ENCODE results near the gene SYNJ2. TPM values are rescaled to one million over a fixed set of nuclear protein-coding genes. Genes with fewer than 3 reads are reported as not detected.
"Not testable (repeated sequence)": the region's sequence is repeated elsewhere in the genome, so short reads cannot be mapped to it uniquely, and the experiment has no call there.

The SYNJ2 gene
- total RNA-seq, 1 experiment from 2014 or later, result 45.0 TPM

- no peak overlapping the region for H3K4me3 ChIP-seq (ENCODE audit: low read depth, low read length)
- H3K36me3 Mint-ChIP-seq (ENCODE audit: insufficient read depth, unreplicated experiment), result no peaks in the 10 kb centered on the region
- ChIA-PET POLR2A (no interaction called here), CTCF (no interaction called here)
- no peaks in the 10 kb centered on the region for H3K4me1 ChIP-seq
- no peak for TF ChIP-seq CTCF (IDR thresholded peaks at IDR 0.05; ENCODE audit: insufficient read depth in 1 of 2, low read depth in 1 of 2, low read length in 1 of 2, severe bottlenecking in 1 of 2, unreplicated experiment in 1 of 2)
- DNase-seq, result no peak
- H3K9me3 Mint-ChIP-seq (ENCODE audit: unreplicated experiment), result no peaks in the 10 kb centered on the region
- H3K9me3 ChIP-seq, result no peaks in the 10 kb centered on the region
- H3K27me3 Mint-ChIP-seq (ENCODE audit: insufficient read depth, unreplicated experiment), result no peaks in the 10 kb centered on the region
- H3K36me3 ChIP-seq (ENCODE audit: control insufficient read depth, insufficient read depth, low read length), result no peaks in the 10 kb centered on the region
- H3K4me3 Mint-ChIP-seq (ENCODE audit: unreplicated experiment), result no peak overlapping the region
- H3K27me3 ChIP-seq (replicated peaks; ENCODE audit: control insufficient read depth, insufficient read depth, low read length), result no peaks in the 10 kb centered on the region
- H3K4me1 Mint-ChIP-seq (ENCODE audit: low read depth, unreplicated experiment), result no peaks in the 10 kb centered on the region
- H3K27ac Mint-ChIP-seq (ENCODE audit: unreplicated experiment), result no peak overlapping the region
- no TSS peak for BruUV-seq (replicated peaks)
- intact Hi-C loops (cut with micrococcal nuclease; ENCODE audit: unreplicated experiment), result no loop called here
These were observed 15.1 kb upstream of the SYNJ2 start for GRCh38 chr6:157966589-157966977.

GRCh38 chr6:157967020-157967419, 14.6 kb upstream of the SYNJ2 start:
- intact Hi-C loops (cut with micrococcal nuclease; ENCODE audit: unreplicated experiment), result no loop called here
- Mint-ChIP-seq H3K4me1 (ENCODE audit: low read depth, unreplicated experiment) (no peaks in the 10 kb centered on the region), H3K27ac (ENCODE audit: unreplicated experiment) (no peak overlapping the region), H3K4me3 (ENCODE audit: unreplicated experiment) (no peak overlapping the region), H3K9me3 (ENCODE audit: unreplicated experiment) (no peaks in the 10 kb centered on the region), H3K36me3 (ENCODE audit: insufficient read depth, unreplicated experiment) (no peaks in the 10 kb centered on the region), H3K27me3 (ENCODE audit: insufficient read depth, unreplicated experiment) (no peaks in the 10 kb centered on the region)
- DNase-seq, result no peak
- no peaks in the 10 kb centered on the region for H3K9me3 ChIP-seq
- H3K4me3 ChIP-seq (ENCODE audit: low read depth, low read length), result no peak overlapping the region
- BruUV-seq (replicated peaks), result no TSS peak
- H3K27me3 ChIP-seq (replicated peaks; ENCODE audit: control insufficient read depth, insufficient read depth, low read length), result no peaks in the 10 kb centered on the region
- no peak for TF ChIP-seq CTCF (IDR thresholded peaks at IDR 0.05; ENCODE audit: insufficient read depth in 1 of 2, low read depth in 1 of 2, low read length in 1 of 2, severe bottlenecking in 1 of 2, unreplicated experiment in 1 of 2)
- ChIA-PET POLR2A (no interaction called here), CTCF (no interaction called here)
- H3K36me3 ChIP-seq (ENCODE audit: control insufficient read depth, insufficient read depth, low read length), result no peaks in the 10 kb centered on the region
- H3K4me1 ChIP-seq, result no peaks in the 10 kb centered on the region

GRCh38 chr6:157967486-157967885, 14.2 kb upstream of the SYNJ2 start:
- Histone ChIP-seq H3K27me3 (replicated peaks; ENCODE audit: control insufficient read depth, insufficient read depth, low read length) (no peaks in the 10 kb centered on the region), H3K4me1 (no peaks in the 10 kb centered on the region), H3K9me3 (no peaks in the 10 kb centered on the region), H3K4me3 (ENCODE audit: low read depth, low read length) (no peak overlapping the region), H3K36me3 (ENCODE audit: control insufficient read depth, insufficient read depth, low read length) (no peaks in the 10 kb centered on the region)
- TF ChIP-seq CTCF (IDR thresholded peaks at IDR 0.05; ENCODE audit: insufficient read depth in 1 of 2, low read depth in 1 of 2, low read length in 1 of 2, severe bottlenecking in 1 of 2, unreplicated experiment in 1 of 2), result no peak
- H3K4me3 Mint-ChIP-seq (ENCODE audit: unreplicated experiment), result no peak overlapping the region
- H3K9me3 Mint-ChIP-seq (ENCODE audit: unreplicated experiment), result no peaks in the 10 kb centered on the region
- no TSS peak for BruUV-seq (replicated peaks)
- no peaks in the 10 kb centered on the region for H3K36me3 Mint-ChIP-seq (ENCODE audit: insufficient read depth, unreplicated experiment)
- no peaks in the 10 kb centered on the region for H3K27me3 Mint-ChIP-seq (ENCODE audit: insufficient read depth, unreplicated experiment)
- H3K27ac Mint-ChIP-seq (ENCODE audit: unreplicated experiment), result no peak overlapping the region
- ChIA-PET CTCF (no interaction called here), POLR2A (no interaction called here)
- intact Hi-C loops (cut with micrococcal nuclease; ENCODE audit: unreplicated experiment), result no loop called here
- DNase-seq, result no peak
- H3K4me1 Mint-ChIP-seq (ENCODE audit: low read depth, unreplicated experiment), result no peaks in the 10 kb centered on the region

- not testable (repeated sequence) for H3K27ac Mint-ChIP-seq (ENCODE audit: unreplicated experiment); BruUV-seq (replicated peaks)
These were observed 9.5 kb upstream of the SYNJ2 start for GRCh38 chr6:157972177-157972576.

More at GRCh38 chr6:157972177-157972576, 9.5 kb upstream of the SYNJ2 start:
- DNase-seq; POLR2A ChIA-PET; H3K4me1 ChIP-seq; H3K36me3 ChIP-seq (ENCODE audit: control insufficient read depth, insufficient read depth, low read length); H3K27me3 ChIP-seq (replicated peaks; ENCODE audit: control insufficient read depth, insufficient read depth, low read length); H3K36me3 Mint-ChIP-seq (ENCODE audit: insufficient read depth, unreplicated experiment); H3K4me3 Mint-ChIP-seq (ENCODE audit: unreplicated experiment); H3K9me3 ChIP-seq; intact Hi-C loops (cut with micrococcal nuclease; ENCODE audit: unreplicated experiment); CTCF ChIA-PET; H3K27me3 Mint-ChIP-seq (ENCODE audit: insufficient read depth, unreplicated experiment); H3K9me3 Mint-ChIP-seq (ENCODE audit: unreplicated experiment); H3K4me3 ChIP-seq (ENCODE audit: low read depth, low read length): not testable (repeated sequence)
- peaks cover 12% of the 10 kb centered on the region for H3K4me1 Mint-ChIP-seq (ENCODE audit: low read depth, unreplicated experiment)
